ENCODE results near the gene COL4A1. TPM values are rescaled to one million over a fixed set of nuclear protein-coding genes. Genes with fewer than 3 reads are reported as not detected.

Gene COL4A1
- total RNA-seq (2014; rRNA removed; shearing (Covaris generic)): 0.10 and 0.29 TPM in 2 replicates

GRCh38 chr13:110306960-110307766, at the start of gene COL4A1, which contains the start of gene COL4A2:
Gene COL4A1, minus strand, starts transcription at chr13:110307157. Its CDS starts 130 bp downstream, at chr13:110307027.
Gene COL4A2, plus strand, starts transcription at chr13:110307284. Its CDS starts 620 bp downstream, at chr13:110307904.
- DNase-seq (ENCODE audit: low spot score): no peak

DNA sequence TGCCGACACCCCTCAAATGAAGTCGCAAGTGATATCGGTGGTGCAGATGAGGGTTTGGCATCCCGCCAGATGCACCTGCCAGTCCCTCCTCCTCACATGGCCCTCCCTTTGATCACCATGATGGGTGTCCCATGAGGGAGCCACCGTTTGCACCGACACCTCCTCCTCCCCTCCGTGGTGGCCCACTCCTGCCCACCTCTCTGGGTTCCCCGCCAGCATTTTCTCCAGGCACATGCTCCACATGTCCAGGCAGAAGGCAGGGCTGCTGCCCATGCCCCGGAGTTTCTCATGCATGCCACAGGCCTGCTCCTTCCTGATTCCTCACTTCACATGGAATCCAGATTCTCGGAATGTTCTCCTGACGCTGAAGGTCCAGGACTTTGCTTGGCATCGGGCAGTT, 49.4 kb upstream of the COL4A1 start:
- DNase-seq (ENCODE audit: low spot score): no peak

DNA sequence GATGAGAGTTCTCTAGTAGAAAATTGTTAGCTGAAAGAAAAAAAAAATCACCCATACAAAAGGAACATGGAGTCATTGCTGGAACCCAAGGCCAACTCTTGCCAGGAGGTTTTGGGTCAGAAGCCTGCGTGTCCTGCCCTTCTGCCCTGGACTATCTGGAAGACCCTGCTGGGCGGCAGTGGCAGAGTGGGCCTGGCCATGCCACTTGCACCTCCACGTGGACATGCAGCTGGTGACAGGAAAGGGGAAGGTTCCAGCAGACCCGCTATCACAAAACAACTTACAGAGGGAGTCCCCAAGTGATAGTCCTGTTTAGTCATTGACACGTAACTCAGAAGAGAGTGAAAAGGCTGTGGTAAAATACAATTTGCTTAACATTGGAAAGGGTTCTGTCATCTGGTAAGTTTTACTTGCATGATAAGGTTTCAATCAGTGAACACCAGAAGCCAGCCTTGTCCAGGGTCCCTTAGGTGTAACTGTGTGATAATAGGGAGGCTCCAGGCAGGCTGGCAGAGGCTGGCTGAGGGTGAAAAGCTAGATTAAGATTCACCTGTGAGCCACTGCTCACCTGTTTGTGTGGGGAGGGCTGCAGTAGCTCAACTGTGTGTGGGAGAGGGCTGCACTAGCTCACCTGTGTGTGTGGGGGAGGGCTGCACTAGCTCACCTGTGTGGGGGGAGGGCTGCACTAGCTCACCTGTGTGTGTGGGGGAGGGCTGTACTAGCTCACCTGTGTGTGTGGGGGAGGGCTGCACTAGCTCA, 47.9 kb upstream of the COL4A1 start:
- DNase-seq (ENCODE audit: low spot score): no peak

DNA sequence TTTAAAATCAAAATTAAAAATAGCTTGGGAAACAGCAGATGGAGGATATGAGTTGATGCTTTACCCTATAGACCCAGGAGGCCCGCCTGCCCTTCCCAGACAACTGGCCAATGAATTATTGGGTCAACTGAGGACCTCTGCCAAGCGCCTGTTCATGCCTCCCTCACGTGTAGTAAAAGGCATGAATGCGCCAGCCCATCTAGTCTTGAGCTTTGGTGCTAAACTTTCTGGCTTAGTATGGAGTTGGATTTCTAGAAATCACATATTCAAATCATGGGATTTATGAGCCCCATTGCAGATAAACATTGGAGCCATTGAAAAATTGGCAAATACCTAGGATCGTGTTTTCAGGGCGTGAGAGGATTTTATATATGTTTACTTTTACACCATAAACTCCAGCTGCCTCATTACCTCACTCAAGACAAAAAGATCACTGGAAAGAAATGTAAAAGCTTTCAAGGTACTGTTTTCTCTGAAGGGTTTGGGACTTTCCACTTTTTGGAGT, 47.2 kb upstream of the COL4A1 start:
- DNase-seq (ENCODE audit: low spot score): no peak

DNA sequence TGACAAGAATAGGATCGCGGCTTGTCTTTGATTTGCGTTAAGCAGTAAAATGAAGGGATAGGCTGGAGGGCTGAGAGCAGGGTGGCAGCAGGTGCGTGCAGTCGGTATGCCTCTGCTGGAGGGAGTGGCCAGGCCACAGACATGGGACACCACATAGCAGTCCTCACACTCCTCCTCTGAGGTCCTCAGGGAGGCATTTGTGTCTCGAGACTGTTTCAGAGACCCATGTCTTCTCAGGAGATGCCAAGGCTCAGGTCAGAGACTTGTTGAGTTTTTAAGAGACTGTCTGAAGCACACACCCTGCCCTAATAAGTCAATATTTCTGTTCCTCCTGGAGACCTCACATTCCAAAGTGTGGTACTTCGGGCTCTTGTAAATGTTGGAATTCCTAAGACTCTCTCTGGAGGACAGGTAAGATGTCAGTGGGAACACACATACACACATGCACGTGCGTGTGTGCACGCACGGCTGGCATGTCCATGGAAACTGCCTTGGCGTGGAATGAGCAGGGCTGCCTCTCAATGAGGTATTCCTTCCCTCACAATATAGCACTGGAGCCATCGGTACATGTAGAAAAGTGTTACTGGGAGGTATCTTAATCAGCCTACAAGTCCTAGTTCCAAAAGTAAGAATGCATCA, 46.5 kb upstream of the COL4A1 start:
- DNase-seq (ENCODE audit: low spot score): no peak

DNA sequence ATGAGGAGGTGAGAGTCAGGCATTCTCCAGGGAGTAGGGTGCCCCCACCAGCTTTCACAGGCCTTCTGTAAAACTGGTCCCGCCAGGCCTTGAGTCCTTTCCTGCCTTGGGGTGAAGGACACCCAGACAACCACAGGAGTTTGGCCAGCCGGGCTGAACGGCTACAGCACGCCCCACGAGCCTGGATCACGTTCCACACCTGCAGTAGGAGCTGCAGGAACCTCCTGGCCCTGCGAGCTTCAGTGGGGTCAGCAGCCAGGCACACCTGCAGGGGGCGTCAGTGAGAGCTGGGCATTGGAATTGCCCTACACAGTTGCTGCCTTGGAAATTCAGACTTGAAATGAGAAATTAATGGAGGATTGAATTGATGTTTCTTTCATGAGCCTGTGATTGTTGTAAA, 45.8 kb upstream of the COL4A1 start:
- no peak for DNase-seq (ENCODE audit: low spot score)

DNA sequence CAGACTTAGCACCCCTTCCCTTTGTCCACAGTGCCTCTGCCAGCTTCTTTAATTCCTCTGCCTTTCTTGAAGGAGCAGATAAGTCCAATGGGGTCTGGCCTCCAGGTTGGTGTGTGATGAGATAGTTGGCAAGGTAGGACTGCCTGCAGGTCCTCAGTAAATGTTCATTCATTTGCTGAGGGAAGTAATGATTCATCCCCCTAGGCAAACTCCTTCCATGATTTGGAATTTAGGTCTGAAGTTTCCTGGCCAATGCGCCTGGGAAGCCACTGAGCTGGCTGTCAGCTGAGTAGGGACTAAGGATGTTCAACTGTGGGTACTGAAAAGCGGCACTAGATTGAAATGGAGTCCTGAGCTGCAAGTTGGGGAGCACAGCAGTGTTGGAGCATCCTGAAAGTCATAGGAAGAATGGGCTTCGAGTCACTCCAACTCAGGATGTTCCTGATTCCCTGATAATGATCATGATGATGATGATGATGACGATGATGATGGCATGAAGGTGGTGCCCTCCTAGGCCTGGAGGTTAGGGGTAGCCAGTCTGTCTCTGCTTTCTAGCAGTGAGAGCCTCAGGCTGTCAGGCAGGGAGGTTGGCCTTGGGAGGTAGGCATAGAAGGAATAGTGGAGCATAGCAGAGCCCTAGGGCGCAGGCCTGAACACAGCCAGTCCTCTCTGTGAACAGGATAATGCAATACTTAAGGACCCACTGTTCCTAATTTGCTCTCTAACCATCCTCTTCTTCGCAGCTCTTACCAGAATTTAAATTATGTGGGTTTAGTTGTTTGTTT, 44.9 kb upstream of the COL4A1 start:
- no peak for DNase-seq (ENCODE audit: low spot score)

DNA sequence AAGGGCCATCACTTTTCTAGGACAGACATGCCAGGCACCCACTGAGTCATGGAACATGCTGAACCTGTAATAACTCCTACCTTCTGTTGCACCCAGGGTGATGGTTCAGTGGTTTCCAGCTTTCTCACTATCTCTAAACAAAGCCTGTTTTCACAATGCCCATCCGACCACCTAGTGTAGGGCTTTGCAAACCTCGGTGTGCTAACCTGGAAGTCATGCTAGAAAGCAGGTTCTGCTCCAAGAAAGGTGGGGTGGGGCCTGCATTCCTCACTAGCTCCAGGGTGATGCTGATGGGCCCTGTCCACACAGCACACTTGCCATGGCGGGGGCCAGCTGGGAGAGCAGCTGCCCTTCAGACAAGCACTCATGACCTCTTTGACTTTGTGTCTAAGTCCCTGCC, 43.6 kb upstream of the COL4A1 start:
- DNase-seq (ENCODE audit: low spot score): no peak

GRCh38 chr13:110350049-110350448, 43.1 kb upstream of the COL4A1 start:
- no peak for DNase-seq (ENCODE audit: low spot score)

- no peak for DNase-seq (ENCODE audit: low spot score)
Measured at GRCh38 chr13:110349239-110349638, 42.3 kb upstream of the COL4A1 start.

DNA sequence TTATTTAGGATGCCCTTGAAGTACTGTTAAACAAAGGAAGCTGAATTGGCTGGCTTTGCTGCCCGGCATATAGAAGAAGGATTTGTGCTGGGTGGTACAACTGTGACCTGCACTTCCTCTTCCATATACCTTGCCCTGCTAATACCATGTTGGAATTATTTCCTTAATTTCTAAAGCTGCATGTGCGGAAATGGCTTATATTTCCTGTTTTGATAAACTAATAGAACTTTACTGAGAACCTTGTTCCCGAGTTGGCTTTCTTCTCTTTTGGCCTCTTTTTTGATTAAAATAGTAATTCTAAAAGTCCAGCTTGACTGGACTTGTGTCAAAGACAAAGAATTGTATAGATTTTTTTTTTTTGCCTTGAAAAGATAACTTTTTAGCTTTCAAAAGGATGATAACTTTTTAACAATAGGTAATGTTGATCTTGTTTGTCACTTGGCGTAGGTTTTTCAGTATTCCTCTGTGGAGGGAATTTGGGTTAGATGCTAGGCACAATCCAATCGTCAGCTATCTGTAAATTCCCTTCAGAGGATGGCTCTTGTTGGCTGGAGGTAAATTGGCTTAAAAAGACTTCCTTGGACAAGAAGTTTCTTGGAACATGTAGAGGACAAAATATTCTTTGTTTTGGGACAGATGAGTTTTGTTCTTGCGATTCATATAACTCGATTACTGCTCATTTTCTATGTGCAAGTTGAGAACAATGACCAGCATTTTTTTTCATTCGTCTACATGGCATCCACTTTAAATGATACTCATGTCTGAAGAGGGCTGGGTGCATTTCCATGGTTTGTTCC, 41.5 kb upstream of the COL4A1 start:
- no peak for DNase-seq (ENCODE audit: low spot score)

DNA sequence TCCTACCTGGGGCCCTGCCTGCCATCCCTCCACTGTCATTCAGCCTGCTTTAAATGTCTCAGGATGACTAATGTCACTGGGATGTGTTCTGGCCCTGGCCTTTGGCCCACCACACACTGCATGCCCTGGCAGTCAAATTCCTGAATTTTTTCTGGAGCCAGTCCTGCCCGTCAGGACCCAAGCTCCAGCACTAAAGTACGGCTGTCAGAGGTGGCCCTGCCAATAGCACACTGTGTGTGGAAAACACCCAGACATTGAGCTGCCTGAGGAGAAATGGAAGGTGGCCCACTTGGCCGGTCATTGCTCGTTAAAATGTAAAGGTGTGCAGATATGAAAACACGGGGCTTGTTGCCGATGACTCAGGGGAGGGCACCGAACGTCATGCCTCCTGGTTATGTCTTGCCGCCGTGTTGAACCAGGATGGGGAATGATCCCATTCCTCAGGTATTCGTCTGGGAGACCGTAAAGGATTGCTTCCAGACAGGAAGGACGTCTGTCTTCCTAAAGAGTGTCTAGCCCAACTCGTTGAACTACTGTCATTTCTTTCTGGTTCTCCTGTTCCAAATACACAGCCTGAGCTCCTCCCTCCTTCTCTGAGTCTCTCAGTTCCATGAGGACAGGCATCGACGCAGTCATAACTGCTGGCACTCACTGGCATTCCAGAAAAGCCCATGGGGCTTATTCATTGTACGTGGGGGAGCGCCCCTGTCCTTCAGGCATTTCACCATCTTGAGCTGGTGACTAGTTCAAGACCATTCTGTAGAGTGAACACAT, 40.8 kb upstream of the COL4A1 start:
- DNase-seq (ENCODE audit: low spot score): peak; percentile 64

DNA sequence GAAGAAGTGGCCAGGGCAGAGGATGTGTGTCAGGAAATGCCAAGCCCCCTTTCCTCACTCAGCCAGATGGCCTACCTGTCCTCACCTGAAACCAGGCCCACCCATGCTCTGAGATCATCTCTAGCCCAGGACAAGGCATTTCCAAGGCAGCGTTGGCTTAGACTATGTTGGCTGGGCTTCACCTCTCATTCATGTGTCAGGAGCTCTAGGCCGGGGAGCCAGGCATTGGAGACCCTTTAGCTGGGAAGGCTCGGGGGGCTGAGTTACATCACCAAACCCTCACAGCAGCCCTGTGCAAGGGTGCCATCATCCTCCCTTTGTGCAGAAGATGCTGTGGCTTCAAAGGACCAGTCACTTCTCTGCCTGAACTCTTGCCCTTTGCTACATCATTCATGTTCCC, 40.1 kb upstream of the COL4A1 start:
- DNase-seq (ENCODE audit: low spot score): no peak

GRCh38 chr13:110346661-110347067, 39.7 kb upstream of the COL4A1 start:
- peak; percentile 95 for DNase-seq (ENCODE audit: low spot score)

DNA sequence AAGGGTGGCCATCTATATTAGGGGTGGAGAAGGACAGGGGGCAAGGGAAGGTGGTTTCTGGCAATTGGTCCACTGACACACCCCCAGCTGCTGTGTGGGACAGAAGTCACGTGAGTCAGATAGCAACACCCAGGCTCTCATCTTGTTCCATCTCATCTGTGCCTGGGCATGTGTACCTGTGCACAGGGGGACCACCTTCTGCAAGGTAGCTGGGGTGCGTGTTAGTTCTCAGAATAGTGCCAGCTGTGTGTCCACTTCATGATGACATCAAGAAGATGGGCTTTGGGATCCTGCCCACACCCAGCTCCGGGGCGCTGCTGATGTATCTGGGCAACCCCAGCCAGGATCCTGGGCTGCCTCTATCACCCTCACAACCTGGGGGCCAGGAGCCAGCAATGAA, 38.7 kb upstream of the COL4A1 start:
- no peak for DNase-seq (ENCODE audit: low spot score)

DNA sequence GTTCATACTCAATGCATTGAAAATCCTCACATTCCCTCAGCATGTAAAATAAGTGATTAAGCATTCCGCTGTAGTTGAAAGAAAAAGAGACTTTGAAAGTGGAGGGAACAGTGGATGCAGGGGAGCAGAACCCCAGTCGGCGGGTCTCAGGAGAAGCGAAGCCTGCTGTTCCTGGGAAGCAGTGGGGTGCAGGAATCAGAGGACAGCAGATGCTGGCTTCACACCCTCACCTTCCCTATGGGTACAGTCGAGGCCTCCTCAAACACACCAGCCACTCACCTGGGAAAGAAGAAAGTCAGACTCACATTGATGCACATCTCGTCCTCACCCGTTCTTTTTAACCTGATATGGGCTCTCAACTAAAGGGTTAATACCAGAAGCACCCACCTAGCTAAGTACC, 38.3 kb upstream of the COL4A1 start:
- no peak for DNase-seq (ENCODE audit: low spot score)

GRCh38 chr13:110344320-110344719, 37.4 kb upstream of the COL4A1 start:
- no peak for DNase-seq (ENCODE audit: low spot score)

DNA sequence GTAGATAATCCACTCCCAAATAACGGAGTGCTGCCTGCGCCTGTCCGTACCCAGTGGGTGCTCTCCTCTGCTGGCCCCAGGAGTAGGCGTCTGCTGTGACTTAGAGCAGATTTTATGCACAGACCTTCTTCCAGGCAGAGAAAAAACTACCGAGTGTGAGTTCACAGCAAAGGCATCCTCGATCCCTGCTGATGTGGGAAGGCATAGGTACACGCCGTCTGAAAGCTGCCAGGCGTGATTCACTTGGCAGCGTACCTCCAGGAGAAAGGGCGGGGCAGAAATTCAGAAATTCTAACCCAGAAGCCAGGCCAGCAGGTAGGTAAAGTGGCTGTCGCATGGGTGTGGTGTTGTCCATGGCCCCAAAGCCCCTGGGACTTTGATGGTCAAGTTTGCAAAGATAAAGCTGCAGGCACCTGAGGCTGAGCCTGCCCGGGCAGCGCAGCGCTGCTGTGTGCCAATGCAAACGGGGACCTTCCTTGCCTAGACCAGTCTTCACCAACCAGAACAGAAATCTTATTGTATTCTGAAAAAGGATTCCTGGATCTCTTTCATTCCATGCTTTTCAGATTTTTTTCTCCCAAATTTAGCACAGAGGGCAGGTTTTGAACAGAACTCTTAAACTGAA, 36.4 kb upstream of the COL4A1 start:
- peak; percentile 35 for DNase-seq (ENCODE audit: low spot score)

DNA sequence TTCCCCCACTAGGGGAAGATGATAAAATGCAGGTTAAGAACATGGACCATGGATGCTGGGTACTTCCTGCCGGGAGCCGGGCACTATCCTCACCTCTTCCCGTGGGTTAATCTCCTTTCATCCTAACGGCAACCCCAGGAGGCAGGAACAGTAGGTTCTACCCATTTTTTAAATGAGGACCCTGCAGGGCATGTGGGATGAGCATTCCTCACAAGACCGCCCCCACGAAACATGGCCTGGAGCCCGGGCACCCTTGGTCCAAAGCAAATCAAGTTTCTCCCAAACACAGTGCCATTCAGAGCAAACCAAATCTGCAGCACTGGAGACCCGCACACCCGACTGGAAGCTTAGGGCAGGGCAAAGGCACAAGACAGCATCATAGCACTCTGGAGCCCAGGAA, 35.5 kb upstream of the COL4A1 start:
- DNase-seq (ENCODE audit: low spot score): no peak
